ENCODE measurements around the gene TOX2. TPM values are rescaled to one million over a fixed set of nuclear protein-coding genes. Genes with fewer than 3 reads are reported as not detected.

TOX2 gene
- total RNA-seq, 3 donors from 2014 or later (not counting 1 experiment from before 2014, with no cell fraction given), result 0.93 to 1.8 (median 1.2) TPM

- ATAC-seq (no peak), DNase-seq (no peak)
- Histone ChIP-seq H3K36me3 (ENCODE audit: control insufficient read depth, insufficient read depth, low read length) (no peaks in the 10 kb centered on the region), H3K27me3 (ENCODE audit: control insufficient read depth, insufficient read depth, low read length) (no peaks in the 10 kb centered on the region), H3K4me3 (ENCODE audit: low read length) (no peak overlapping the region), H3K4me1 (ENCODE audit: control insufficient read depth, insufficient read depth, low read length) (peaks cover 2% of the 10 kb centered on the region), H3K9me3 (ENCODE audit: control insufficient read depth, insufficient read depth, low read length) (no peaks in the 10 kb centered on the region), H3K27ac (ENCODE audit: low read length) (no peak overlapping the region)
- H3K9me3 Mint-ChIP-seq, result no peaks in the 10 kb centered on the region
- no peak overlapping the region for H3K27ac Mint-ChIP-seq
- no peaks in the 10 kb centered on the region for H3K4me1 Mint-ChIP-seq
- H3K36me3 Mint-ChIP-seq, result no peaks in the 10 kb centered on the region
- peaks cover 12 to 21% of the 10 kb centered on the region in 2 donors for H3K27me3 Mint-ChIP-seq (ENCODE audit: low read depth in 2 of 2)
- intact Hi-C loops (cut with micrococcal nuclease), result loop anchor here (5.0 kb wide), 1 partner anchor 547 kb away; no protein-coding TSS in a partner anchor
- no peak for TF ChIP-seq CTCF (IDR thresholded peaks at IDR 0.05)
- 85% methylated on average over 1 of the region's 2 CpGs for WGBS (ENCODE audit: insufficient coverage)
- H3K4me3 Mint-ChIP-seq, result no peak overlapping the region
Observed at GRCh38 chr20:44084439-44084838, 169.8 kb downstream of the TOX2 start.

GRCh38 chr20:44084891-44085290 lies 170.2 kb downstream of the TOX2 start:
- DNase-seq, result no peak
- no peaks in the 10 kb centered on the region for H3K36me3 ChIP-seq (ENCODE audit: control insufficient read depth, insufficient read depth, low read length)
- no peak overlapping the region for H3K27ac ChIP-seq (ENCODE audit: low read length)
- ATAC-seq, result no peak
- Mint-ChIP-seq H3K36me3 (no peaks in the 10 kb centered on the region), H3K27me3 (ENCODE audit: low read depth in 2 of 2) (peaks cover 12 to 16% of the 10 kb centered on the region in 2 donors), H3K4me1 (no peaks in the 10 kb centered on the region), H3K4me3 (no peak overlapping the region), H3K27ac (no peak overlapping the region), H3K9me3 (no peaks in the 10 kb centered on the region)
- no peak for TF ChIP-seq CTCF (IDR thresholded peaks at IDR 0.05)
- no peaks in the 10 kb centered on the region for H3K4me1 ChIP-seq (ENCODE audit: control insufficient read depth, insufficient read depth, low read length)
- 92% methylated on average over 6 of the region's 7 CpGs for WGBS (ENCODE audit: insufficient coverage)
- no peak overlapping the region for H3K4me3 ChIP-seq (ENCODE audit: low read length)
- H3K9me3 ChIP-seq (ENCODE audit: control insufficient read depth, insufficient read depth, low read length), result no peaks in the 10 kb centered on the region
- no peaks in the 10 kb centered on the region for H3K27me3 ChIP-seq (ENCODE audit: control insufficient read depth, insufficient read depth, low read length)
- intact Hi-C loops (cut with micrococcal nuclease), result loop anchor here (5.0 kb wide), 1 partner anchor 548 kb away; no protein-coding TSS in a partner anchor

- Mint-ChIP-seq H3K27ac (no peak overlapping the region), H3K4me3 (no peak overlapping the region), H3K4me1 (no peaks in the 10 kb centered on the region), H3K9me3 (no peaks in the 10 kb centered on the region), H3K36me3 (no peaks in the 10 kb centered on the region), H3K27me3 (ENCODE audit: low read depth in 2 of 2) (peaks cover 7 to 8% of the 10 kb centered on the region in 2 donors)
- H3K27ac ChIP-seq (ENCODE audit: low read length), result no peak overlapping the region
- no peak for DNase-seq
- WGBS (ENCODE audit: insufficient coverage), result 69% methylated on average over 17 of the region's 17 CpGs
- H3K9me3 ChIP-seq (ENCODE audit: control insufficient read depth, insufficient read depth, low read length), result no peaks in the 10 kb centered on the region
- intact Hi-C loops (cut with micrococcal nuclease), result no loop called here
- ATAC-seq, result no peak
- no peaks in the 10 kb centered on the region for H3K4me1 ChIP-seq (ENCODE audit: control insufficient read depth, insufficient read depth, low read length)
- no peaks in the 10 kb centered on the region for H3K27me3 ChIP-seq (ENCODE audit: control insufficient read depth, insufficient read depth, low read length)
- no peak overlapping the region for H3K4me3 ChIP-seq (ENCODE audit: low read length)
- no peak for TF ChIP-seq CTCF (IDR thresholded peaks at IDR 0.05)
- H3K36me3 ChIP-seq (ENCODE audit: control insufficient read depth, insufficient read depth, low read length), result no peaks in the 10 kb centered on the region
Observed at GRCh38 chr20:44085616-44086434, 171.2 kb downstream of the TOX2 start.
